Neural crest cell (in vitro differentiated cells): ENCODE data around the gene ALMS1. TPM values are rescaled to one million over a fixed set of nuclear protein-coding genes. Genes with fewer than 3 reads are reported as not detected.
"Not testable (repeated sequence)": the region's sequence is repeated elsewhere in the genome, so short reads cannot be mapped to it uniquely, and the experiment has no call there.

Experiments used
- DNase-seq: peaks from one replicate; pipeline ENCODE4 v3.0.0; 2021; ENCODE audit warnings: low read depth, mixed read lengths, low spot score
- H3K27ac Mint-ChIP-seq: one replicate; pipeline ENCODE4 v1.8.0; 2021; ENCODE audit warnings: mild to moderate bottlenecking, mixed read lengths; ENCODE audit not compliant: unreplicated experiment
- H3K27me3 Mint-ChIP-seq: 2 replicates; pipeline ENCODE4 v1.8.0; 2021; ENCODE audit warnings: low read depth, mild to moderate bottlenecking, mixed read lengths
- H3K36me3 Mint-ChIP-seq: 2 replicates; pipeline ENCODE4 v1.8.0; 2021; ENCODE audit warnings: low read depth, mild to moderate bottlenecking, mixed read lengths
- H3K4me1 Mint-ChIP-seq: 2 replicates; pipeline ENCODE4 v1.8.0; 2021; ENCODE audit warnings: mixed read lengths
- H3K4me3 Mint-ChIP-seq: one replicate; pipeline ENCODE4 v1.8.0; 2021; ENCODE audit warnings: mild to moderate bottlenecking, mixed read lengths
- H3K9me3 Mint-ChIP-seq: 2 replicates; pipeline ENCODE4 v1.8.0; 2021; ENCODE audit warnings: mixed read lengths
- CTCF ChIP-seq: fragments of 200-600 bp; sonication (generic); conservative IDR thresholded peaks from 2 replicates; pipeline ENCODE4 v1.5.0; 2021; ENCODE audit warnings: antibody characterized with exemption, mild to moderate bottlenecking
- total RNA-seq: library from RNA; stranded (reverse); gene quantifications from 2 replicates; pipeline ENCODE4 v1.2.1, GENCODE V29; 2021

Gene ALMS1
- total RNA-seq, 1 donor from 2014 or later, result 48.1 TPM

- Mint-ChIP-seq H3K27me3 (no peaks in the 10 kb centered on the region), H3K27ac (no peak overlapping the region), H3K4me3 (no peak overlapping the region), H3K4me1 (peaks cover 7% of the 10 kb centered on the region), H3K9me3 (no peaks in the 10 kb centered on the region), H3K36me3 (peaks cover 34% of the 10 kb centered on the region)
- no peak for TF ChIP-seq CTCF
- DNase-seq, result no peak
These were observed 102.4 kb downstream of the ALMS1 start for GRCh38 chr2:73488079-73488478.

- H3K36me3 Mint-ChIP-seq, result peaks cover 34% of the 10 kb centered on the region
- H3K27me3 Mint-ChIP-seq, result no peaks in the 10 kb centered on the region
- no peak overlapping the region for H3K4me3 Mint-ChIP-seq
- peaks cover 7% of the 10 kb centered on the region for H3K4me1 Mint-ChIP-seq
- H3K9me3 Mint-ChIP-seq, result no peaks in the 10 kb centered on the region
- H3K27ac Mint-ChIP-seq, result no peak overlapping the region
- no peak for TF ChIP-seq CTCF
- DNase-seq, result no peak
These were observed 103.4 kb downstream of the ALMS1 start for GRCh38 chr2:73489053-73489452.

- Mint-ChIP-seq H3K4me3 (no peak overlapping the region), H3K9me3 (no peaks in the 10 kb centered on the region), H3K4me1 (no peaks in the 10 kb centered on the region), H3K27me3 (no peaks in the 10 kb centered on the region), H3K27ac (no peak overlapping the region), H3K36me3 (peaks cover 35% of the 10 kb centered on the region)
- no peak for DNase-seq
- TF ChIP-seq CTCF, result no peak
These were observed 108.4 kb downstream of the ALMS1 start for GRCh38 chr2:73494031-73494430.

GRCh38 chr2:73503992-73504570, 118.4 kb downstream of the ALMS1 start:
- TF ChIP-seq CTCF, result no peak

GRCh38 chr2:73504850-73505249, 119.2 kb downstream of the ALMS1 start:
- H3K9me3 Mint-ChIP-seq, result peaks cover 18% of the 10 kb centered on the region
- not testable (repeated sequence) for H3K27me3 Mint-ChIP-seq, DNase-seq, H3K4me3 Mint-ChIP-seq, H3K4me1 Mint-ChIP-seq, H3K27ac Mint-ChIP-seq
- H3K36me3 Mint-ChIP-seq, result peaks cover 53% of the 10 kb centered on the region

More at GRCh38 chr2:73503992-73504570, 118.4 kb downstream of the ALMS1 start:
- H3K9me3 Mint-ChIP-seq, result peaks cover 18% of the 10 kb centered on the region
- no peaks in the 10 kb centered on the region for H3K27me3 Mint-ChIP-seq
- no peak overlapping the region for H3K27ac Mint-ChIP-seq
- no peaks in the 10 kb centered on the region for H3K4me1 Mint-ChIP-seq
- no peak overlapping the region for H3K4me3 Mint-ChIP-seq
- H3K36me3 Mint-ChIP-seq, result peaks cover 51% of the 10 kb centered on the region
- no peak for DNase-seq

- H3K27ac Mint-ChIP-seq, H3K4me3 Mint-ChIP-seq, DNase-seq, H3K27me3 Mint-ChIP-seq, H3K4me1 Mint-ChIP-seq: not testable (repeated sequence)
- Mint-ChIP-seq H3K9me3 (peaks cover 31% of the 10 kb centered on the region), H3K36me3 (peaks cover 63% of the 10 kb centered on the region)
These were observed 124.8 kb downstream of the ALMS1 start for GRCh38 chr2:73510470-73510869.
